GM23338 (cell line): ENCODE data around the gene APOD. TPM values are rescaled to one million over a fixed set of nuclear protein-coding genes. Genes with fewer than 3 reads are reported as not detected.
"Not testable (repeated sequence)": the region's sequence is repeated elsewhere in the genome, so short reads cannot be mapped to it uniquely, and the experiment has no call there.

ENCODE experiments used
- ATAC-seq: fragments of 200-7000 bp; cut with Tn5 transposase; 3 replicates; pipeline ENCODE4 v1.9.1; 2020
- DNase-seq: peaks from one replicate; pipeline ENCODE4 v3.0.0-alpha.2; 2015; ENCODE audit warnings: low spot score
- H2AFZ ChIP-seq: fragments of 200-600 bp; sonication (generic); 2 replicates; pipeline ENCODE4 v1.8.0; 2016; ENCODE audit warnings: antibody characterized with exemption, mild to moderate bottlenecking, moderate library complexity
- H3F3A ChIP-seq: fragments of 200-600 bp; sonication (generic); replicated peaks from 2 replicates; pipeline ENCODE4 v1.8.0; 2017; ENCODE audit warnings: antibody characterized with exemption, mixed run types, low read depth
- H3K27ac ChIP-seq: fragments of 200-600 bp; sonication (generic); 2 replicates; pipeline ENCODE4 v1.6.1; 2016; ENCODE audit warnings: low read depth
- H3K27me3 ChIP-seq: fragments of 200-600 bp; sonication (generic); 2 replicates; pipeline ENCODE4 v1.8.0; 2016; ENCODE audit warnings: mild to moderate bottlenecking, mixed run types, moderate library complexity; ENCODE audit not compliant: insufficient read depth
- H3K36me3 ChIP-seq: fragments of 200-600 bp; sonication (generic); 2 replicates; pipeline ENCODE4 v1.8.0; 2016; ENCODE audit warnings: mild to moderate bottlenecking; ENCODE audit not compliant: insufficient read depth
- H3K4me1 ChIP-seq: fragments of 200-600 bp; sonication (generic); 2 replicates; pipeline ENCODE4 v1.8.0; 2016; ENCODE audit warnings: mild to moderate bottlenecking, moderate library complexity; ENCODE audit not compliant: insufficient read depth
- H3K4me2 ChIP-seq: fragments of 200-600 bp; sonication (generic); 2 replicates; pipeline ENCODE4 v1.7.1; 2017; ENCODE audit warnings: mixed run types
- H3K4me3 ChIP-seq: fragments of 200-600 bp; sonication (generic); 2 replicates; pipeline ENCODE4 v1.6.1; 2016; ENCODE audit warnings: mixed run types
- H3K79me2 ChIP-seq: fragments of 200-600 bp; sonication (generic); replicated peaks from 2 replicates; pipeline ENCODE4 v1.8.0; 2017; ENCODE audit warnings: mild to moderate bottlenecking; ENCODE audit not compliant: insufficient read depth
- H3K9me2 ChIP-seq: fragments of 200-600 bp; sonication (generic); 2 replicates; pipeline ENCODE4 v1.8.0; 2017; ENCODE audit not compliant: insufficient read depth
- H4K20me1 ChIP-seq: fragments of 200-600 bp; sonication (generic); replicated peaks from 2 replicates; pipeline ENCODE4 v1.8.0; 2017; ENCODE audit warnings: mild to moderate bottlenecking; ENCODE audit not compliant: insufficient read depth
- H3K27ac Mint-ChIP-seq: 2 replicates; pipeline ENCODE4 v1.8.0; 2020; ENCODE audit warnings: inconsistent platforms, mild to moderate bottlenecking, moderate library complexity, mixed read lengths
- H3K27me3 Mint-ChIP-seq: 3 replicates; pipeline ENCODE4 v1.8.0; 2022; ENCODE audit warnings: low read depth, mild to moderate bottlenecking, moderate library complexity, mixed read lengths, inconsistent platforms; ENCODE audit not compliant: insufficient read depth, poor library complexity
- H3K36me3 Mint-ChIP-seq: 3 replicates; pipeline ENCODE4 v1.8.0; 2021; ENCODE audit warnings: low read depth, mild to moderate bottlenecking, inconsistent platforms, moderate library complexity, mixed read lengths
- H3K4me1 Mint-ChIP-seq: 3 replicates; pipeline ENCODE4 v1.8.0; 2020; ENCODE audit warnings: mild to moderate bottlenecking, inconsistent platforms, mixed read lengths
- H3K4me3 Mint-ChIP-seq: 3 replicates; pipeline ENCODE4 v1.8.0; 2021; ENCODE audit warnings: moderate library complexity, mild to moderate bottlenecking, inconsistent platforms, mixed read lengths
- H3K9me3 Mint-ChIP-seq: 3 replicates; pipeline ENCODE4 v1.8.0; 2020; ENCODE audit warnings: moderate library complexity, mild to moderate bottlenecking, inconsistent platforms, mixed read lengths
- CTCF ChIP-seq, 2 experiments: fragments of 200-600 bp in 1 of 2; sonication (generic) in 1 of 2; conservative IDR thresholded peaks; 2 replicates each; pipeline versions ENCODE4 v1.5.1 to v1.6.1; 2016 to 2017; ENCODE audit warnings: antibody characterized with exemption in 2 of 2, low read depth in 2 of 2, mild to moderate bottlenecking in 2 of 2, moderate library complexity in 1 of 2
- long read RNA-seq: library from polyadenylated mRNA; unstranded; transcript quantifications from one replicate; pipeline ENCODE4 v2.0.0, GENCODE V29; 2020; ENCODE audit not compliant: unreplicated experiment
- polyA plus RNA-seq: library from polyadenylated mRNA; unstranded; fragments of >200 nt; fragmentation: Nextera tagmentation; extraction: Ambion mirVana; gene quantifications from 2 replicates; pipeline ENCODE4 v1.2.1, GENCODE V29; 2016
- total RNA-seq: library from RNA; depleted of rRNA; stranded (reverse); fragments of >200 nt; shearing (Covaris generic); gene quantifications from 2 replicates; pipeline ENCODE4 v1.2.3, GENCODE V29; 2014; rRNA removed

Gene APOD
- total RNA-seq = not detected in 2 replicates
- polyA plus RNA-seq = not detected in 2 replicates
- long read RNA-seq = 0 reads

- H2AFZ ChIP-seq = no peak within 1 kb of the TSS; the same call in 1 of the 2 replicates
- no peak within 1 kb of the TSS for H3K4me3 Mint-ChIP-seq
- no peak within 1 kb of the TSS for H3K4me3 ChIP-seq
- H3K27ac Mint-ChIP-seq = 0 out of 2 replicates have a peak within 1 kb of the TSS, but pooled peaks have one; percentile 6
- no peaks in the 10 kb centered on the region for H3K4me1 ChIP-seq
- peaks cover 8% of the 10 kb centered on the region for H3K27me3 Mint-ChIP-seq
- no peak within 1 kb of the TSS for H3K27ac ChIP-seq
- no peaks in the 10 kb centered on the region for H3K9me2 ChIP-seq
- H3K4me2 ChIP-seq = no peak within 1 kb of the TSS
- no peaks in the 10 kb centered on the region for H3K27me3 ChIP-seq
- no peaks in the 10 kb centered on the region for H4K20me1 ChIP-seq
- no peak for TF ChIP-seq CTCF (conservative IDR thresholded peaks at IDR 0.05; ENCODE audit: low read depth in 2 of 2)
- H3K36me3 ChIP-seq = no peaks in the 10 kb centered on the region
- peaks cover 3% of the 10 kb centered on the region; the same call in 2 of the 3 replicates for H3K4me1 Mint-ChIP-seq
- H3K79me2 ChIP-seq = no peaks in the 10 kb centered on the region
- DNase-seq (no peak), ATAC-seq (no peak)
- no peaks in the 10 kb centered on the region for H3K9me3 Mint-ChIP-seq
- H3F3A ChIP-seq = no peaks in the 10 kb centered on the region
- H3K36me3 Mint-ChIP-seq = no peaks in the 10 kb centered on the region
Observed at GRCh38 chr3:195583831-195584542, at the start of gene APOD. APOD (minus strand) TSS chr3:195583940; CDS start chr3:195579461, 4,479 bp downstream.

- H3K9me2 ChIP-seq, H3K4me3 Mint-ChIP-seq, H3K4me1 Mint-ChIP-seq, H3K36me3 Mint-ChIP-seq, H3K36me3 ChIP-seq, H3K4me1 ChIP-seq, DNase-seq, H3K9me3 Mint-ChIP-seq, H3K79me2 ChIP-seq, ATAC-seq, H2AFZ ChIP-seq, H3K27me3 Mint-ChIP-seq, H3K4me3 ChIP-seq, H3K27ac ChIP-seq, H3K27ac Mint-ChIP-seq, H3K4me2 ChIP-seq, H3K27me3 ChIP-seq, H3F3A ChIP-seq, H4K20me1 ChIP-seq: not testable (repeated sequence)
Observed at GRCh38 chr3:195633351-195633750, 49.6 kb upstream of the APOD start.

- H4K20me1 ChIP-seq, H3K4me2 ChIP-seq, H3K9me2 ChIP-seq, H3K27me3 ChIP-seq, H3K4me3 ChIP-seq, H3K27me3 Mint-ChIP-seq, H3K27ac ChIP-seq, H3K36me3 ChIP-seq, H3K36me3 Mint-ChIP-seq, H3F3A ChIP-seq, H3K4me3 Mint-ChIP-seq, H3K4me1 ChIP-seq, DNase-seq, H3K79me2 ChIP-seq, ATAC-seq, H3K27ac Mint-ChIP-seq, H3K9me3 Mint-ChIP-seq, H2AFZ ChIP-seq: not testable (repeated sequence)
- peaks cover 12% of the 10 kb centered on the region for H3K4me1 Mint-ChIP-seq
Observed at GRCh38 chr3:195632501-195633185, 48.9 kb upstream of the APOD start.

GRCh38 chr3:195632046-195632445, 48.3 kb upstream of the APOD start:
- ATAC-seq, H3K27me3 Mint-ChIP-seq, H3K4me3 Mint-ChIP-seq: not testable (repeated sequence)

GRCh38 chr3:195630938-195631495, 47.3 kb upstream of the APOD start:
- H3K4me1 ChIP-seq, H3K79me2 ChIP-seq, H3K27me3 Mint-ChIP-seq, H3K27me3 ChIP-seq, H3K9me3 Mint-ChIP-seq, H3F3A ChIP-seq, ATAC-seq, H3K27ac Mint-ChIP-seq, DNase-seq, H3K4me2 ChIP-seq, H3K27ac ChIP-seq, H3K4me3 ChIP-seq, H4K20me1 ChIP-seq, H2AFZ ChIP-seq, H3K4me3 Mint-ChIP-seq, H3K36me3 Mint-ChIP-seq, H3K9me2 ChIP-seq, H3K36me3 ChIP-seq: not testable (repeated sequence)
- peaks cover 10% of the 10 kb centered on the region for H3K4me1 Mint-ChIP-seq

More at GRCh38 chr3:195632046-195632445, 48.3 kb upstream of the APOD start:
- not testable (repeated sequence) for H3K36me3 Mint-ChIP-seq, H3F3A ChIP-seq, H3K9me2 ChIP-seq, H2AFZ ChIP-seq, DNase-seq, H3K79me2 ChIP-seq, H3K9me3 Mint-ChIP-seq, H3K27ac Mint-ChIP-seq, H3K36me3 ChIP-seq, H3K27me3 ChIP-seq, H3K27ac ChIP-seq, H4K20me1 ChIP-seq, H3K4me1 ChIP-seq, H3K4me3 ChIP-seq, H3K4me2 ChIP-seq
- peaks cover 12% of the 10 kb centered on the region for H3K4me1 Mint-ChIP-seq
